ENCODE data around the gene IPMK.
A peak's percentile ranks its signal among the peaks of the same experiment; 100 is the strongest.
"Not testable (repeated sequence)": the region's sequence is repeated elsewhere in the genome, so short reads cannot be mapped to it uniquely, and the experiment has no call there.

The IPMK gene

GRCh38 chr10:58258977-58259692 is 8.6 kb downstream of the IPMK start:
- DNase-seq (ENCODE audit: low spot score in 2 of 2): no peak
- peaks cover under 1% of the 10 kb centered on the region for H3K9me3 Mint-ChIP-seq
- peaks cover 13% of the 10 kb centered on the region for H3K36me3 Mint-ChIP-seq
- no peak overlapping the region for H3K27ac Mint-ChIP-seq
- peaks cover 9% of the 10 kb centered on the region for H3K4me1 Mint-ChIP-seq
- no peak for ATAC-seq (ENCODE audit: low read depth)
- no peak overlapping the region for H3K4me3 Mint-ChIP-seq
- no peaks in the 10 kb centered on the region for H3K27me3 Mint-ChIP-seq

GRCh38 chr10:58256013-58256780 is 11.5 kb downstream of the IPMK start:
- not testable (repeated sequence) for H3K4me3 Mint-ChIP-seq; ATAC-seq (ENCODE audit: low read depth); H3K27me3 Mint-ChIP-seq; H3K27ac Mint-ChIP-seq; H3K9me3 Mint-ChIP-seq; DNase-seq (ENCODE audit: low spot score in 2 of 2)
- peaks cover 15% of the 10 kb centered on the region for H3K4me1 Mint-ChIP-seq
- H3K36me3 Mint-ChIP-seq: peaks cover 22% of the 10 kb centered on the region

GRCh38 chr10:58254644-58255043 is 13.1 kb downstream of the IPMK start:
- peaks cover 22% of the 10 kb centered on the region for H3K36me3 Mint-ChIP-seq
- no peak overlapping the region for H3K27ac Mint-ChIP-seq
- H3K27me3 Mint-ChIP-seq: no peaks in the 10 kb centered on the region
- H3K4me3 Mint-ChIP-seq: no peak overlapping the region
- DNase-seq (ENCODE audit: low spot score in 2 of 2) (no peak), ATAC-seq (ENCODE audit: low read depth) (no peak)
- H3K9me3 Mint-ChIP-seq: peaks cover 4% of the 10 kb centered on the region
- peaks cover 12% of the 10 kb centered on the region for H3K4me1 Mint-ChIP-seq

DNA sequence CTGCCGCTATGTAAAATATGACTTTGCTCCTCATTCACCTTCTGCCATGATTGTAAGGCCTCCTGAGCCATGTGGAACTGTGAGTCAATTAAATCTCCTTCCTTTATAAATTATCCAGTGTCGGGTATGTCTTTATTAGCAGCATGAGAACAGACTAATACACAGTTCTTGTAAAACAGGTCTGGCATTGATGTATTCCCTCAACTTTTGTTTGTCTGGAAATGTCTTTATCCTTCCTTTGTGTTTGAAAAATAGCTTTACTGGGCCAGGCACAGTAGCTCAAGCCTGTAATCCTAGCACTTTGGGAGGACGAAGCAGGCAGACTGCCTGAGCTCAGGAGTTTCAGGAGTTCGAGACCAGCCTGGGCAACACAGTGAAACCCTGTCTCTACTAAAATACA is 14.5 kb downstream of the IPMK start:
- Mint-ChIP-seq H3K9me3 (peaks cover 7% of the 10 kb centered on the region), H3K27ac (no peak overlapping the region), H3K4me1 (peaks cover 16% of the 10 kb centered on the region), H3K36me3 (peaks cover 24% of the 10 kb centered on the region), H3K4me3 (no peak overlapping the region), H3K27me3 (no peaks in the 10 kb centered on the region)
- ATAC-seq (ENCODE audit: low read depth) (no peak), DNase-seq (ENCODE audit: low spot score in 2 of 2) (no peak)

GRCh38 chr10:58244666-58245065 is 23.0 kb downstream of the IPMK start:
- Mint-ChIP-seq H3K36me3 (peaks cover 12% of the 10 kb centered on the region), H3K4me1 (peaks cover 30% of the 10 kb centered on the region)
- not testable (repeated sequence) for ATAC-seq (ENCODE audit: low read depth); H3K4me3 Mint-ChIP-seq; DNase-seq (ENCODE audit: low spot score in 2 of 2); H3K27ac Mint-ChIP-seq; H3K9me3 Mint-ChIP-seq; H3K27me3 Mint-ChIP-seq

GRCh38 chr10:58244242-58244641 is 23.5 kb downstream of the IPMK start:
- H3K9me3 Mint-ChIP-seq; H3K27me3 Mint-ChIP-seq; H3K4me3 Mint-ChIP-seq; H3K27ac Mint-ChIP-seq; DNase-seq (ENCODE audit: low spot score in 2 of 2); ATAC-seq (ENCODE audit: low read depth): not testable (repeated sequence)
- Mint-ChIP-seq H3K36me3 (peaks cover 12% of the 10 kb centered on the region), H3K4me1 (peaks cover 33% of the 10 kb centered on the region)

DNA sequence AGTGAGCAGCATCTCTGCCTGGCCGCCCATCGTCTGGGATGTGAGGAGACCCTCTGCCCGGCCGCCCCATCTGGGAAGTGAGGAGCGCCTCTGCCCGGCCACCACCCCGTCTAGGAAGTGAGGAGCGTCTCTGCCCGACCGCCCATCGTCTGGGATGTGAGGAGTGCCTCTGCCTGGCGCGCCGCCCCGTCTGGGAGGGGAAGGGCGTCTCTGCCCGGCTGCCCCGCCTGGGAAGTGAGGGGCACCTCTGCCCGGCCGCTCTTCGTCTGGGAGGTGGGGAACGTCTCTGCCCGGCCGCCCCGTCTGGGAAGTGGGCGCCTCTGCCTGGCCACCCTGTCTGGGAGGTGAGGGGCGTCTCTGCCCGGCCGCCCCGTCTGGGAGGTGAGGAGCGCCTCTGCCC is 23.9 kb downstream of the IPMK start:
- H3K27ac Mint-ChIP-seq; H3K9me3 Mint-ChIP-seq; H3K27me3 Mint-ChIP-seq; H3K4me3 Mint-ChIP-seq; ATAC-seq (ENCODE audit: low read depth); DNase-seq (ENCODE audit: low spot score in 2 of 2): not testable (repeated sequence)
- Mint-ChIP-seq H3K36me3 (peaks cover 12% of the 10 kb centered on the region), H3K4me1 (peaks cover 34% of the 10 kb centered on the region)

GRCh38 chr10:58243269-58243668 is 24.4 kb downstream of the IPMK start:
- Mint-ChIP-seq H3K27me3 (no peaks in the 10 kb centered on the region), H3K9me3 (no peaks in the 10 kb centered on the region), H3K4me3 (no peak overlapping the region), H3K27ac (no peak overlapping the region), H3K4me1 (peaks cover 32% of the 10 kb centered on the region), H3K36me3 (peaks cover 9% of the 10 kb centered on the region)
- no peak for ATAC-seq (ENCODE audit: low read depth)
- DNase-seq (ENCODE audit: low spot score in 2 of 2): no peak

DNA sequence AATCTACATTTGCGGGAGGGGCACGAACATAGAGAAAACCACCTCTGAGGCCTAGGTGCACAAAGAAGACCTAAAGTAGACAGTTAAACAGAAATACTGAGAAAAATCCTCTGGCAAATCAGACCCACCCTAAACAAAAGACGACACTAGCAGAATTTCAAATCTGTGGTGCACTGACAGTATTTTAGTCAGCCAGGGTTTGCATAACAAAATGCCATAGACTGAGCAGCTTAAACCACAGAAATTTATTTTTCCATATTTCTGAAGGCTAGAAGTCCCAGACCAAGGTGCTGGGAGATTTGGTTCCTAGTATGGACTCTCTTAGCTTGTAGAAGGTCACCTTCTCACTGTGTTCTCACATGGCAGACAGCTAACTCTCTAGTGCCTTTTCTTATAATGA is 26.3 kb downstream of the IPMK start:
- H3K9me3 Mint-ChIP-seq: no peaks in the 10 kb centered on the region
- peak overlapping the region; percentile 38 for H3K27ac Mint-ChIP-seq

GRCh38 chr10:58240531-58240930 is 27.2 kb downstream of the IPMK start:
- H3K4me1 Mint-ChIP-seq: peaks cover 29% of the 10 kb centered on the region
- ATAC-seq (ENCODE audit: low read depth) (no peak), DNase-seq (ENCODE audit: low spot score in 2 of 2) (no peak)
- H3K9me3 Mint-ChIP-seq: no peaks in the 10 kb centered on the region
- H3K4me3 Mint-ChIP-seq: no peak overlapping the region
- peaks cover 22% of the 10 kb centered on the region for H3K36me3 Mint-ChIP-seq
- H3K27me3 Mint-ChIP-seq: no peaks in the 10 kb centered on the region
- no peak overlapping the region for H3K27ac Mint-ChIP-seq

More for the DNA sequence above, 26.3 kb downstream of the IPMK start:
- Mint-ChIP-seq H3K4me1 (peaks cover 32% of the 10 kb centered on the region), H3K27me3 (no peaks in the 10 kb centered on the region), H3K36me3 (peaks cover 18% of the 10 kb centered on the region), H3K4me3 (no peak overlapping the region)
- ATAC-seq (ENCODE audit: low read depth) (no peak), DNase-seq (ENCODE audit: low spot score in 2 of 2) (no peak)

- Mint-ChIP-seq H3K27me3 (no peaks in the 10 kb centered on the region), H3K36me3 (peaks cover 31% of the 10 kb centered on the region), H3K9me3 (no peaks in the 10 kb centered on the region), H3K27ac (no peak overlapping the region), H3K4me1 (peaks cover 29% of the 10 kb centered on the region), H3K4me3 (no peak overlapping the region)
- DNase-seq (ENCODE audit: low spot score in 2 of 2): no peak
- ATAC-seq (ENCODE audit: low read depth): no peak
Measured at GRCh38 chr10:58239561-58240169, 28.0 kb downstream of the IPMK start.

DNA sequence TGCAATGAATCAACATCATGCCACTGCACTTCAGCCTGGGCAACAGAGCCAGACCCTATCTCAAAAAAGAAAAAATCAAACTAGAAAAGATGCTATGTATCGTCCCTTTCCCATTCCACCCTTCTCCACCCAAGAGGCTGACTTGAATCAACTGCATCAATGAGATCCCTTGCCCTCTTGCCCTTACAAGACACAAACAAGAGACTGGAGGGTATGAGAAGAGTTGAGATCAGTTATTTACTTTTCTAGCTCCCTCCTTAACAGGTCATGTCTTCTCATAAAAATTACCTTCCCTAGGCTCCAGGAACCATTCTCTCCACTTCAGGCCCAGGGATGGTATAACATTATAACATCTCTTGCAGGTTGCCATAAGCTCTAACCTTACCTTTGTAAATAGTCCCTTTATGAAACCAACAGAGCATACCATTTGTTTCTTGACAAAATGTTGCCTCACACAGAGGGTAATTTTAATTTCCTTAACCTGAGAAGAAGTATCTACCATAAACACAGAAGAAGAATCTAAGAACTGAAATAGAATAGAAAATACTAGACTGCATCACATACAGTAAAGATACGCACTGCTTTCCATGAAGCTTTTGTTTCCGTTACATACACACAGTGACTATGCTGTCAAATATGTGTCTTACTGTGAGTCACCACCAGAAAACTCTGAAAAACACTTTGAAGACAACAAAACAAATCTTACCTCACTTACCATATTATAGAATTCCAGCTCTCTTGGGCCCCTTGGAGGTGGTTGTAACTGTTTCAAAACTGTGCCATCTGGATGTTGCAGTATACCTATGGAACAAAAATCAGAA is 30.5 kb downstream of the IPMK start:
- Mint-ChIP-seq H3K36me3 (peaks cover 46% of the 10 kb centered on the region), H3K4me3 (no peak overlapping the region), H3K4me1 (peaks cover 33% of the 10 kb centered on the region), H3K27ac (peak overlapping the region; percentile 40), H3K9me3 (no peaks in the 10 kb centered on the region), H3K27me3 (no peaks in the 10 kb centered on the region)
- DNase-seq (ENCODE audit: low spot score in 2 of 2) (no peak), ATAC-seq (ENCODE audit: low read depth) (no peak)

- DNase-seq (ENCODE audit: low spot score in 2 of 2); H3K9me3 Mint-ChIP-seq; H3K27ac Mint-ChIP-seq; H3K4me3 Mint-ChIP-seq; ATAC-seq (ENCODE audit: low read depth); H3K27me3 Mint-ChIP-seq: not testable (repeated sequence)
- H3K36me3 Mint-ChIP-seq: peaks cover 54% of the 10 kb centered on the region
- peaks cover 14% of the 10 kb centered on the region for H3K4me1 Mint-ChIP-seq
Measured at GRCh38 chr10:58229856-58230255, 37.8 kb downstream of the IPMK start.

DNA sequence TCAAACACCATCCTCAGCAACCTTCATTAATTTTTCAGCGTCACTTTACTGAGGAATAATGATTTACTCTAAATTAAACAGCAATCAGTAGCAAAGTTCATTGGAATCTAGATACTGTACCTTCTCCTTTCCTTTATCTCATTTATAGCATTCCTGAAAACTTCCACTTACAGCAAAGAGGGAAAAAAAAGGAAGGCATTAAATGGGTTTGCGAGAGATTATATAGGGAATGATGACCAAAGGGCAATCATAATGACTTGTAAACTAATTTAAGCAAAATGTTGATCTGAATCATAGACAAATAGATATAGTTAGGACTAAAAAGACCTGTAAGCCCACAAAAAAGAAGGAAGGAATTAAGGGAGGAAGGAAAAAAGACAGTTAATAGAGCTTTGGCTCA is 42.0 kb downstream of the IPMK start:
- Mint-ChIP-seq H3K4me3 (no peak overlapping the region), H3K27me3 (no peaks in the 10 kb centered on the region), H3K27ac (no peak overlapping the region), H3K4me1 (no peaks in the 10 kb centered on the region), H3K36me3 (peaks cover 25% of the 10 kb centered on the region), H3K9me3 (no peaks in the 10 kb centered on the region)
- DNase-seq (ENCODE audit: low spot score in 2 of 2) (no peak), ATAC-seq (ENCODE audit: low read depth) (no peak)
